ES-I3 (cell line): ENCODE results near the gene PCDHGC4.

Source experiments
- H3K36me3 ChIP-seq: 2 replicates; pipeline ENCODE4 v1.6.1; 2013; ENCODE audit warnings: mild to moderate bottlenecking, low read length, control low read depth, moderate library complexity; ENCODE audit not compliant: insufficient read depth
- H3K4me1 ChIP-seq: 2 replicates; pipeline ENCODE4 v1.6.1; 2013; ENCODE audit warnings: mild to moderate bottlenecking, control low read depth, low read length; ENCODE audit not compliant: insufficient read depth
- H3K9ac ChIP-seq: 2 replicates; pipeline ENCODE4 v1.6.1; 2013; ENCODE audit warnings: low read depth, mild to moderate bottlenecking, low read length, moderate library complexity
- H3K9me3 ChIP-seq: 2 replicates; pipeline ENCODE4 v1.6.1; 2013; ENCODE audit warnings: mild to moderate bottlenecking, low read length, moderate library complexity; ENCODE audit not compliant: control insufficient read depth, insufficient read depth

Gene PCDHGC4

GRCh38 chr5:141523991-141524390 is 39.2 kb downstream of the PCDHGC4 start:
- Histone ChIP-seq H3K36me3 (peaks cover 22% of the 10 kb centered on the region), H3K9me3 (no peaks in the 10 kb centered on the region), H3K9ac (no peak overlapping the region), H3K4me1 (peaks cover 24% of the 10 kb centered on the region; the same call in 1 of the 2 replicates)

GRCh38 chr5:141524604-141525597 is 40.1 kb downstream of the PCDHGC4 start:
- Histone ChIP-seq H3K4me1 (peaks cover 24% of the 10 kb centered on the region; the same call in 1 of the 2 replicates), H3K9me3 (no peaks in the 10 kb centered on the region), H3K9ac (no peak overlapping the region), H3K36me3 (peaks cover 22% of the 10 kb centered on the region)

GRCh38 chr5:141525653-141526052 is 40.8 kb downstream of the PCDHGC4 start:
- H3K9ac ChIP-seq: no peak overlapping the region

DNA sequence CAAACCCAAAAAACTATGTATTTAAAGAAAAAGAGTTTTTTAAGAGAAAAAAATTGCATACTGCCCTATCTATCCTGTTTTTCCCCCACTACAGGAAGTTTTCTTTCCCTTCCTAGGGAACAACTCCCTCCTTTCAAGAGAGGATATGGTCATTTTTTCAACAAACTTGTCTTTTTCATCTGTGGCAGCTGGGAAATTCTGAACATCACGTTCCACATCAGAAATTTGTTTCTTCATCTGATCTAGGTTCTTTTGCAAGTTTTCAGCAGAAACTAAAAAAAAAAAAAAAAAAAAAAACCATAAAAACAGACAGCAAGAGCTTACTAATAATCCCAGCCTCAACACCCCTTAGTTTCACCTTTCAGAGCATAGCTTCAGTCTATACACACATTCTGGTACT is 42.6 kb downstream of the PCDHGC4 start:
- H3K9ac ChIP-seq: no peak overlapping the region
- no peaks in the 10 kb centered on the region for H3K9me3 ChIP-seq
- peaks cover 22% of the 10 kb centered on the region for H3K36me3 ChIP-seq
- peaks cover 18% of the 10 kb centered on the region; the same call in 1 of the 2 replicates for H3K4me1 ChIP-seq

More at GRCh38 chr5:141525653-141526052, 40.8 kb downstream of the PCDHGC4 start:
- Histone ChIP-seq H3K9me3 (no peaks in the 10 kb centered on the region), H3K4me1 (peaks cover 24% of the 10 kb centered on the region; the same call in 1 of the 2 replicates), H3K36me3 (peaks cover 22% of the 10 kb centered on the region)

DNA sequence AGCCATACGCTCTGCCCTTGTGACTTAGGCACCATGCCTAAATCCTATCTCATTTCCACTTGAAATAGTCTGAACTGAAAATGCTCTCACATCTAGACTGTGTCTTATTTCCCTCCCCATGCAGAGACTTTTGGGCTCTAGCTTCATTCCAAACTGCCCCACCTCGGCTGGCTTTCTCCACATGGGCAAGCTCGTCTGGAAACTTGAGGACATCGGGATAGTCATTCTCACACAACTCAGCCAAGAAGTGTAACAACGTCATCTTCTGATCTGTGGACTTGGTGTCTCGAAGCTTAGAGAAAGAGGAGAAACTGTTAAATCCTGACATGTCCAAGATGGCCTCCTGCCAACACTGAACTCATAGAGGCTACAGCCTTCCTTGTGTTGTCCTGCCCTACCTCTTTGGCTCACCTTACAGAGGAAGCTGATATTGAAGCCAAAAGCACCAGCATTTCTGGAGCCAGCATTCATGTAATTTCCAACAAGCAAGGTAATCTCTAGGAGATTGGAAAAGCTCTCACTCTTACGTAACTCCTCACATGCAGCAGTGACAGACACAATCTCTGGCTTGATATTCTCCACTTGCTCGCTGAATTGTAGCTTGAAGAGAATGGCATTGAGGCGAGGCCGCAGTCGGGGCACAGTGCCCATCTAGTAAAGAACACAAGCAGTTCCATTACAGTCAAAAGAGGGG is 43.6 kb downstream of the PCDHGC4 start:
- Histone ChIP-seq H3K9me3 (no peaks in the 10 kb centered on the region), H3K9ac (no peak overlapping the region), H3K36me3 (peaks cover 19% of the 10 kb centered on the region), H3K4me1 (peaks cover 18% of the 10 kb centered on the region; the same call in 1 of the 2 replicates)

GRCh38 chr5:141529002-141529401 is 44.2 kb downstream of the PCDHGC4 start:
- H3K9ac ChIP-seq: no peak overlapping the region
- H3K4me1 ChIP-seq: peaks cover 16% of the 10 kb centered on the region; the same call in 1 of the 2 replicates
- H3K9me3 ChIP-seq: no peaks in the 10 kb centered on the region
- H3K36me3 ChIP-seq: peaks cover 19% of the 10 kb centered on the region

DNA sequence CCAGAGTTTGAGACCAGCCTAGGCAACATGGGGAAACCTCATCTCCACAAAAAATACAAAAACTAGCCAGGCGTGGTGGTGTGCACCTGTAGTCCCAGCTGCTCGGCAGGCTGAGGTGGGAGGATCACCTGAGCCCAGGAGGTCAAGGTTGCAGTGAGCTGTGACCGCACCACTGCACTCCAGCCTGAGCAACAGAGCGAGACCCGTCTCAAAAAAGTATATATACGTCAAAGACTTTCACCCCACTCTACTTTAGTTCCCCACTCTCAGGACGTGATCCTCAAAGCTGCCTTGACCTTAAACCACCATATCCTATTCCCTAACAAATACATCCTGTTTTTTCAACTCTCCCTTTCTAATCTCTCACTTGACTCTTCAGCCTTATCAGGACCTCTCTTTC is 45.0 kb downstream of the PCDHGC4 start:
- Histone ChIP-seq H3K36me3 (peaks cover 21% of the 10 kb centered on the region), H3K9ac (no peak overlapping the region), H3K4me1 (peaks cover 11% of the 10 kb centered on the region; the same call in 1 of the 2 replicates), H3K9me3 (no peaks in the 10 kb centered on the region)

GRCh38 chr5:141532726-141533125 is 47.9 kb downstream of the PCDHGC4 start:
- Histone ChIP-seq H3K9me3 (no peaks in the 10 kb centered on the region), H3K9ac (no peak overlapping the region), H3K4me1 (no peaks in the 10 kb centered on the region), H3K36me3 (peaks cover 12% of the 10 kb centered on the region)

DNA sequence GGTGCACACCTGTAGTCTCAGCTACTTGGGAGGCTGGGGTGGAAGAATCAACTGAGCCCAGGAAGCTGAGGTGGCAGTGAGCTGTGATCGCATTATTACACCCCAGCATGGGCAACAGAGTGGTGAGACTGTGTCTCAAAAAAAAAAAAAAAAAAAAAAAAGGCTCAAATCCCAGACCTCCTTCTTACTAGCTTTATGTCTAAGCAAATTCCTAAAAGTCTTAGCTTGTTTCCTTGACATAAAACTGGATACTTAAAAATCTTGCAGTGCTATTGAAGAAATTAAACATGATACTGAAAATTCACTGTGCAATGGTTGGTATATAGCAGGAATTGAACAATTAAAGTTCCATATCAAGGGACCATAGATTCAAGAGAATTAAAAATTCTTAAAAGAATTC is 49.1 kb downstream of the PCDHGC4 start:
- Histone ChIP-seq H3K9me3 (no peaks in the 10 kb centered on the region), H3K36me3 (peaks cover 6% of the 10 kb centered on the region), H3K9ac (no peak overlapping the region), H3K4me1 (no peaks in the 10 kb centered on the region)

DNA sequence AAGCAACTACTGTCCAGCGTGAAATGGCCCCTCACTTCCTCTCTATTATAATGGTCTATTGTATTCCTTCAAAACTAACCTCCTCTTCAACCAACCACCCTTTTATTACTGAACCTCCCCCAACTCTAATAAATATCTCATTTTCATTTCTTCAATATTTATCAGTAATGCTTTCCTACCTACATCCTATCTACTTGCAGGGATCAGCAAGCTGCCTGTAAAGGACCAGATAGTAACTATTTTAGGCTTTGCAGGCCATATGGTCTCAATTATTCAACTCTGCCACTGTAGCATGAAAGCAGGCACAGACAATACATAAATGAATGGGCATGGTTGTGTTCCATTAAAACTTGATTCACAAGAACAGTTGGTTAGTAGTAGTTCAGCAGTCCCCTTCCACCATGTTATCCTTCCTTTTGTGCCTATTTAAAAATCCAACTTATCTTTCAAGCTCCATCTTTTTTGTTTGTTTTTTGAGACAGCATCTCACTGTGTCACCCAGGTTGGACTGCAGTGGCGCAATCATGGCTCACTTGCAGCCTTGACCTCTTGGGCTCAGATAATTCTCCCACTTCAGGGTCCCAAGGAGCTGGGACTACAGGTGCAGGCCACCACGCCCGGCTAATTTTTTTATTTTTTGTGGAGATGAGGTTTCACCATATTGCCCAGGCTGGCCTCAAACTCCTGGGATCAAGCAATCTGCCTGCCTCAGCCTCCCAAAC is 49.8 kb downstream of the PCDHGC4 start:
- no peaks in the 10 kb centered on the region for H3K9me3 ChIP-seq
- no peak overlapping the region for H3K9ac ChIP-seq
- H3K36me3 ChIP-seq: peaks cover 6% of the 10 kb centered on the region
- no peaks in the 10 kb centered on the region for H3K4me1 ChIP-seq
